HEK293T (cell line): ENCODE results near the gene TSG101.

Experiments used
- BHLHE40 ChIP-seq: fragments of 450-650 bp; IDR thresholded peaks from 2 replicates; pipeline ENCODE4 v1.6.1; 2016; ENCODE audit warnings: mild to moderate bottlenecking, moderate library complexity, borderline replicate concordance
- FOXK2 ChIP-seq: fragments of 450-650 bp; IDR thresholded peaks from 2 replicates; pipeline ENCODE4 v1.6.1; 2016; ENCODE audit warnings: mild to moderate bottlenecking
- L3MBTL2 ChIP-seq: fragments of 450-650 bp; conservative IDR thresholded peaks from 2 replicates; pipeline ENCODE4 v1.6.1; 2016; ENCODE audit warnings: mild to moderate bottlenecking

DNA sequence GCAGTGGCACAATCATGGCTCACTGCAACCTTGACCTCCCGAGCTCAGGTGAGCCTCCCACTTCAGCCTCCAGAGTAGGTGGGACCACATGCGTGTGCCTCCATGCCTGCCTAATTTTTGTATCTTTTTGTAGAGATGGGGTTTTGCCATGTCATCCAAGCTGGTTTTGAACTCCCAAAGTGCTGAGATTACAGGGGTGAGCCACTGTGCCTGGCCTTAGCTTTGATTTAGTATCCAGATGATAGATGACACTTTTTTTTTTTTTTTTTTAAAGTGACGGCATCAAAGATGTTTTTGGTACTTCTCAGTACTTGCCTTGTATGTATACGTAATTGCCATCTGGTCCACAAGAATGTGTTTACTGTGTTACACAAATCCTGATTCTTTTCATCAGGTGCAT, 47.7 kb downstream of the TSG101 start:
- TF ChIP-seq L3MBTL2 (no peak), BHLHE40 (no peak), FOXK2 (no peak)
